ENCODE measurements around the gene LHFPL3.
"Not testable (repeated sequence)": the region's sequence is repeated elsewhere in the genome, so short reads cannot be mapped to it uniquely, and the experiment has no call there.

Gene LHFPL3

GRCh38 chr7:104328296-104328969 lies at the start of gene LHFPL3:
Gene LHFPL3, plus strand, starts transcription at chr7:104328603.
- no peak for DNase-seq (ENCODE audit: extremely low spot score)
- no peak for TF ChIP-seq L3MBTL2 (conservative IDR thresholded peaks at IDR 0.05)
- TF ChIP-seq NFRKB (IDR thresholded peaks at IDR 0.05): no peak
- TF ChIP-seq CTBP1 (IDR thresholded peaks at IDR 0.05; ENCODE audit: borderline replicate concordance): no peak
- no peak for TF ChIP-seq FOXK2 (IDR thresholded peaks at IDR 0.05)
- TF ChIP-seq FOXM1 (IDR thresholded peaks at IDR 0.05; ENCODE audit: borderline replicate concordance): no peak
- no peak for TF ChIP-seq SP1 (IDR thresholded peaks at IDR 0.05)
- TF ChIP-seq ELF4 (IDR thresholded peaks at IDR 0.05): no peak
- no peak for TF ChIP-seq FOXA1 (IDR thresholded peaks at IDR 0.05)
- ChIA-PET CTCF (no interaction called here), POLR2A (no interaction called here)

GRCh38 chr7:104281685-104282084 lies 46.7 kb upstream of the LHFPL3 start:
- POLR2A ChIA-PET; CTCF ChIA-PET; DNase-seq (ENCODE audit: extremely low spot score): not testable (repeated sequence)

GRCh38 chr7:104286839-104287238 lies 41.6 kb upstream of the LHFPL3 start:
- no peak for DNase-seq (ENCODE audit: extremely low spot score)
- TF ChIP-seq SUZ12 (IDR thresholded peaks at IDR 0.05) (no peak), NFRKB (IDR thresholded peaks at IDR 0.05) (no peak), CTBP1 (IDR thresholded peaks at IDR 0.05; ENCODE audit: borderline replicate concordance) (no peak), ARNT (IDR thresholded peaks at IDR 0.05) (no peak), SP1 (IDR thresholded peaks at IDR 0.05) (no peak), PKNOX1 (IDR thresholded peaks at IDR 0.05) (no peak), HDGF (IDR thresholded peaks at IDR 0.05; ENCODE audit: borderline replicate concordance) (no peak), FOXK2 (IDR thresholded peaks at IDR 0.05) (no peak)
- CTCF ChIA-PET: interaction anchor here (0.8 kb wide), 1 partner anchor 357 kb away, joined by 4 read pairs; no protein-coding TSS in a partner anchor
- POLR2A ChIA-PET: no interaction called here

- DNase-seq (ENCODE audit: extremely low spot score): no peak
- ChIA-PET POLR2A (no interaction called here), CTCF (interaction anchor here (0.6 kb wide), 1 partner anchor 624 kb away, joined by 3 read pairs; no protein-coding TSS in a partner anchor)
- no peak for TF ChIP-seq NFRKB (IDR thresholded peaks at IDR 0.05)
- TF ChIP-seq FOXK2 (IDR thresholded peaks at IDR 0.05): no peak
- no peak for TF ChIP-seq BHLHE40 (IDR thresholded peaks at IDR 0.05; ENCODE audit: borderline replicate concordance)
- TF ChIP-seq ELF4 (IDR thresholded peaks at IDR 0.05): no peak
- TF ChIP-seq TARDBP (IDR thresholded peaks at IDR 0.05): no peak
- no peak for TF ChIP-seq SUZ12 (IDR thresholded peaks at IDR 0.05)
- TF ChIP-seq SP1 (IDR thresholded peaks at IDR 0.05): no peak
- TF ChIP-seq PKNOX1 (IDR thresholded peaks at IDR 0.05): no peak
- TF ChIP-seq FOXA1 (IDR thresholded peaks at IDR 0.05): no peak
- TF ChIP-seq ARNT (IDR thresholded peaks at IDR 0.05): no peak
- TF ChIP-seq HDGF (IDR thresholded peaks at IDR 0.05; ENCODE audit: borderline replicate concordance): no peak
- TF ChIP-seq LEF1 (IDR thresholded peaks at IDR 0.05; ENCODE audit: borderline replicate concordance): no peak
- TF ChIP-seq CTBP1 (IDR thresholded peaks at IDR 0.05; ENCODE audit: borderline replicate concordance): no peak
- TF ChIP-seq ZNF384 (IDR thresholded peaks at IDR 0.05): no peak
- TF ChIP-seq FOXM1 (IDR thresholded peaks at IDR 0.05; ENCODE audit: borderline replicate concordance): no peak
- TF ChIP-seq L3MBTL2 (conservative IDR thresholded peaks at IDR 0.05): no peak
Observed at GRCh38 chr7:104288137-104288536, 40.3 kb upstream of the LHFPL3 start.

- no peak for TF ChIP-seq LEF1 (IDR thresholded peaks at IDR 0.05; ENCODE audit: borderline replicate concordance)
- TF ChIP-seq SUZ12 (IDR thresholded peaks at IDR 0.05): no peak
- no peak for TF ChIP-seq TARDBP (IDR thresholded peaks at IDR 0.05)
- no peak for TF ChIP-seq PKNOX1 (IDR thresholded peaks at IDR 0.05)
- TF ChIP-seq L3MBTL2 (conservative IDR thresholded peaks at IDR 0.05): no peak
- TF ChIP-seq CTBP1 (IDR thresholded peaks at IDR 0.05; ENCODE audit: borderline replicate concordance): no peak
- POLR2A ChIA-PET: no interaction called here
- CTCF ChIA-PET: no interaction called here
- no peak for DNase-seq (ENCODE audit: extremely low spot score)
Observed at GRCh38 chr7:104294291-104294690, 34.1 kb upstream of the LHFPL3 start.

- TF ChIP-seq PKNOX1 (IDR thresholded peaks at IDR 0.05): no peak
- no peak for TF ChIP-seq BHLHE40 (IDR thresholded peaks at IDR 0.05; ENCODE audit: borderline replicate concordance)
- no peak for TF ChIP-seq SUZ12 (IDR thresholded peaks at IDR 0.05)
- no peak for TF ChIP-seq ARNT (IDR thresholded peaks at IDR 0.05)
- no peak for TF ChIP-seq TARDBP (IDR thresholded peaks at IDR 0.05)
- no peak for TF ChIP-seq FOXM1 (IDR thresholded peaks at IDR 0.05; ENCODE audit: borderline replicate concordance)
- TF ChIP-seq L3MBTL2 (conservative IDR thresholded peaks at IDR 0.05): no peak
- no peak for TF ChIP-seq NFRKB (IDR thresholded peaks at IDR 0.05)
- TF ChIP-seq SP1 (IDR thresholded peaks at IDR 0.05): no peak
- TF ChIP-seq ZNF384 (IDR thresholded peaks at IDR 0.05): no peak
- no peak for TF ChIP-seq LEF1 (IDR thresholded peaks at IDR 0.05; ENCODE audit: borderline replicate concordance)
- no peak for TF ChIP-seq FOXK2 (IDR thresholded peaks at IDR 0.05)
- no peak for TF ChIP-seq FOXA1 (IDR thresholded peaks at IDR 0.05)
- POLR2A ChIA-PET: no interaction called here
- CTCF ChIA-PET: interaction anchor here (0.5 to 0.8 kb wide), 2 partner anchors 10 to 45 kb away, joined by 3 read pairs; no protein-coding TSS in a partner anchor
- no peak for DNase-seq (ENCODE audit: extremely low spot score)
Observed at GRCh38 chr7:104296266-104296665, 32.1 kb upstream of the LHFPL3 start.

Measured in HEK293T (cell line).